ENCODE results near the gene AGAP1. TPM values are rescaled to one million over a fixed set of nuclear protein-coding genes. Genes with fewer than 3 reads are reported as not detected.

The AGAP1 gene
- total RNA-seq, 3 donors from 2014 or later (not counting 1 experiment from before 2014, with no cell fraction given) = 42.0 to 56.4 (median 45.7) TPM

DNA sequence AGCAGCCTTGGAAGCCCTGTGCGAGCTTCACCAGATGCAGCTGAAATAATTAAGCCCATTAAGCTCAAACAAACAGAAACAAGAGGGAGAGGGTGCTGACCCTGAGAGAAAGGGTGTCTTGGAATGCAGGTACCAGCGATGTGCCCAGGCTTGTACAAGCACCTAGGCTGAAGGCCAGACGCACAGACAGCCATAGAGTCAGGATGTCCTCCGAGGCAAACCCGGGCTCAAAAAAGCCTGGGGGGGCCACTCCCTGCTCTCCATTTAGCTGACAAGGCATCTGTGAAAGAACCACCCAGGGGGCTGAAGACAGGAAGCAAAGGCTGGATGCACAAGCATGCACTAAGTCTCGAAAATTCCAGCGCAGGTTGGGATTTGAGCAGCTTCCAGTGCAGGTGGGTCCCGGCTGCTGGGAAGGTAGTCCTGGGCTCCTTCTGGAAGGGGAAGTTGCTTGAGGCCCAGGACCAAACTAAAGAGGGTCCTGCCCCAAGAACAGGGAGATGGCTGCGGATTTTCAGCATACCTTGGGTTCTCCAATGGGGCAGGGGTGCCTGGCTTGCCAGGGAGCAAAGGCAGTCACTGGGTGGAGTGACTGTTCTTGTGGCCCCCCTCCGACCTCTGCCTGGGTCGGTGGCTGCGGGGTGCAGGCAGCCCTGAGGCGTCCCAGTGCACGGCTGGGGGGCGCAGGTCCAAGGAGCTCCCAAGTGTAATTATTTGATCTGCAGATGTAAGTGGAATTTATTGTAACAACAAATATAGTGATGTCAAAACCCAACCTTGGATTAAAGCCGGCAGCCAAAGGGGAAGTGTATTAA lies 668.4 kb downstream of the AGAP1 start:
- H3K36me3 ChIP-seq (ENCODE audit: control insufficient read depth, insufficient read depth, low read length) = no peaks in the 10 kb centered on the region
- Mint-ChIP-seq H3K4me3 (no peak overlapping the region), H3K9me3 (no peaks in the 10 kb centered on the region), H3K27ac (no peak overlapping the region), H3K4me1 (peaks cover 6 to 7% of the 10 kb centered on the region in 2 donors), H3K27me3 (ENCODE audit: low read depth in 2 of 2) (peaks cover 52 to 58% of the 10 kb centered on the region in 2 donors), H3K36me3 (no peaks in the 10 kb centered on the region)
- no peaks in the 10 kb centered on the region for H3K9me3 ChIP-seq (ENCODE audit: control insufficient read depth, insufficient read depth, low read length)
- no peak for DNase-seq
- no peak overlapping the region for H3K27ac ChIP-seq (ENCODE audit: low read length)
- WGBS (ENCODE audit: insufficient coverage) = 51% methylated on average over 15 of the region's 16 CpGs
- no peak for TF ChIP-seq CTCF (IDR thresholded peaks at IDR 0.05)
- no peak overlapping the region for H3K4me3 ChIP-seq (ENCODE audit: low read length)
- peaks cover 28% of the 10 kb centered on the region for H3K27me3 ChIP-seq (ENCODE audit: control insufficient read depth, insufficient read depth, low read length)
- intact Hi-C loops (cut with micrococcal nuclease) = no loop called here
- peaks cover 5% of the 10 kb centered on the region for H3K4me1 ChIP-seq (ENCODE audit: control insufficient read depth, insufficient read depth, low read length)
- ATAC-seq = no peak

GRCh38 chr2:236162882-236163470 lies 669.1 kb downstream of the AGAP1 start:
- Mint-ChIP-seq H3K36me3 (no peaks in the 10 kb centered on the region), H3K9me3 (no peaks in the 10 kb centered on the region), H3K27me3 (ENCODE audit: low read depth in 2 of 2) (peaks cover 44 to 51% of the 10 kb centered on the region in 2 donors), H3K4me3 (no peak overlapping the region), H3K27ac (no peak overlapping the region), H3K4me1 (peaks cover 6 to 7% of the 10 kb centered on the region in 2 donors)
- DNase-seq (no peak), ATAC-seq (no peak)
- Histone ChIP-seq H3K36me3 (ENCODE audit: control insufficient read depth, insufficient read depth, low read length) (no peaks in the 10 kb centered on the region), H3K4me3 (ENCODE audit: low read length) (no peak overlapping the region), H3K4me1 (ENCODE audit: control insufficient read depth, insufficient read depth, low read length) (peaks cover 5% of the 10 kb centered on the region), H3K9me3 (ENCODE audit: control insufficient read depth, insufficient read depth, low read length) (no peaks in the 10 kb centered on the region), H3K27ac (ENCODE audit: low read length) (no peak overlapping the region), H3K27me3 (ENCODE audit: control insufficient read depth, insufficient read depth, low read length) (peaks cover 26% of the 10 kb centered on the region)
- WGBS (ENCODE audit: insufficient coverage) = 16% methylated on average over 33 of the region's 33 CpGs
- no peak for TF ChIP-seq CTCF (IDR thresholded peaks at IDR 0.05)
- intact Hi-C loops (cut with micrococcal nuclease) = no loop called here

- no peak overlapping the region for H3K27ac Mint-ChIP-seq
- Histone ChIP-seq H3K27me3 (ENCODE audit: control insufficient read depth, insufficient read depth, low read length) (peaks cover 26% of the 10 kb centered on the region), H3K27ac (ENCODE audit: low read length) (no peak overlapping the region), H3K36me3 (ENCODE audit: control insufficient read depth, insufficient read depth, low read length) (no peaks in the 10 kb centered on the region), H3K4me3 (ENCODE audit: low read length) (no peak overlapping the region), H3K4me1 (ENCODE audit: control insufficient read depth, insufficient read depth, low read length) (peaks cover 5% of the 10 kb centered on the region), H3K9me3 (ENCODE audit: control insufficient read depth, insufficient read depth, low read length) (no peaks in the 10 kb centered on the region)
- no peak for ATAC-seq
- no peak for TF ChIP-seq CTCF (IDR thresholded peaks at IDR 0.05)
- intact Hi-C loops (cut with micrococcal nuclease) = no loop called here
- H3K9me3 Mint-ChIP-seq = no peaks in the 10 kb centered on the region
- peaks cover 38 to 45% of the 10 kb centered on the region in 2 donors for H3K27me3 Mint-ChIP-seq (ENCODE audit: low read depth in 2 of 2)
- WGBS (ENCODE audit: insufficient coverage) = 7% methylated on average over 56 of the region's 59 CpGs
- no peak overlapping the region for H3K4me3 Mint-ChIP-seq
- H3K36me3 Mint-ChIP-seq = no peaks in the 10 kb centered on the region
- DNase-seq = no peak
- peaks cover 6 to 7% of the 10 kb centered on the region in 2 donors for H3K4me1 Mint-ChIP-seq
These were observed 669.8 kb downstream of the AGAP1 start for GRCh38 chr2:236163471-236164200.

Measured in natural killer cell (primary cell).